ENCODE data around the gene AGXT2.
"Not testable (repeated sequence)": the region's sequence is repeated elsewhere in the genome, so short reads cannot be mapped to it uniquely, and the experiment has no call there.

The AGXT2 gene

GRCh38 chr5:35012365-35012764 lies 35.4 kb downstream of the AGXT2 start:
- DNase-seq: no peak

DNA sequence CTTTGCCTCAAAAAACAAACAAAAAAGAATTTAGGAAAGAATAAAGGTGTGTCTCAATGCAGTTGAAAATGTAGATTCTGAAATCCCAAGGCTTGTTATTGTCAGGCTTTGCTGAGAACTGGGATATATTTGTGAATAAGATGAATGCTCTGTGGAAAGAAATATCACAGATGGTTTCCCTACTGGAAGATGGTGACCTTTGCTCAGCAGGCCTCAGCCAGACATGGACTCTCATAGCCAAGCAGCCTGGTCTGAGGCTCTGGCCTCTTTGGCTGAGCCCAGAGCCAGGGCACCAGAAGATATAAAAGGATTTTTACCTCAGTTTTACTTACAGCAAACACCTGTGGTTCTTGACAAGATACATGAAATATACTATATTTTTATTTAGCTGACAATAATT lies 37.1 kb downstream of the AGXT2 start:
- DNase-seq: no peak

DNA sequence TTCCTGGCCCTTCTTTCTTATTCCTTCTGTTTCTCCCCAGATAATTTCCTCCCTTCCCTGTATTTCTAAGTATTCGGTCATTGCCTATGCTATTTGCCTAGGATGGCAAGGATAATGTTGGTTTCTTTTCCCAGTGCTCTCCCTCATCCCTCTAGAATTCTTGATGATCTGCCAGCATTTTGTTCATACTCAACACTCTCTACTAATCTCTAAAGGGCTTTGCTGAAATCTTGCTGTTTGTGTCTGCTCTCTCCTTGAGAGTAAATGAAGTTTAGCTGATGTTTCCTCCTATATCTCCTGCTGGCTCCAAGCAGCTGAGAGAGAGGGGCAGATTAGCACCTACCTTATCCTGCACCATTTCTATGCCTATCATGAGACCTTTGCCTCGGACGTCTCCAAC lies 38.1 kb downstream of the AGXT2 start:
- no peak for DNase-seq

DNA sequence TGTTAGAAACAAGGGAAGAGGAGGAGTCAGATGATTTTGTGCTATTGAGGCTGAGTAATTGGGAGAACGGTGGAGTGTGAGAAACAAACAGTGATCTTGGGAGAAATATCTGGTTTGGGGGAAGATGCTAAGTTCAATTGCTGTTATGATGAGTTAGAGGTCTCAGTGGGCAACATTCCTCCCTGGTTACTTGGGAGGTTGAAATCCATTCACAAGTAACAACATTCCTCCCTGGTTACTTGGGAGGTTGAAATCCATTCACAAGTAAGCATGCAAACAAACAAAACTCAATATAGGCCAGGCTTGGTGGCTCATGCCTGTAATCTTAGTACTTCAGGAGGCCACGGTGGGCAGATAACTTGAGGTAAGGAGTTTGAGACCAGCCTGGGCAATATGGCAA lies 38.7 kb downstream of the AGXT2 start:
- DNase-seq: no peak

- no peak for DNase-seq
Measured at GRCh38 chr5:35004771-35005170, 43.0 kb downstream of the AGXT2 start.

DNA sequence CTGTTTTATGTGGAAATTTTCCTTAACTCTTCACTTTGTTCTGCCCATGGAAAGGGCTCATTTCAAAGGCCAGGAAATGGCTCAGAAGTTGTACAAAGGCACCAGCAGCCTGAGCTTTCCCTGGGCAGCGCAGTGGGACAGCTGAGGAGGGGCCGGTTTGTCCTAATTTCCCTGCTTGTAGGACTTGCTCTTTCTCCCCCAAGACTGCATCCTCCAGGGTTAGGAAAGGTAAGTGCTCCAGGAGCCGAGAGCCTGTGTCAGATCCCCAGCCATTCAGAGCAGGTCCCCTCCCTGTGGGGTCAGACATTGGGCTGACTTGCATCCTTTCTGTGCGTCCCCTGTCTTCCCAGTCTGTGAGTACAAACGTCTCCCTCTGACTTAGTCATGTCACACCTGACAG lies 43.5 kb downstream of the AGXT2 start:
- DNase-seq: no peak

GRCh38 chr5:35003018-35003957 lies 44.5 kb downstream of the AGXT2 start:
- peak; percentile 30 for DNase-seq

DNA sequence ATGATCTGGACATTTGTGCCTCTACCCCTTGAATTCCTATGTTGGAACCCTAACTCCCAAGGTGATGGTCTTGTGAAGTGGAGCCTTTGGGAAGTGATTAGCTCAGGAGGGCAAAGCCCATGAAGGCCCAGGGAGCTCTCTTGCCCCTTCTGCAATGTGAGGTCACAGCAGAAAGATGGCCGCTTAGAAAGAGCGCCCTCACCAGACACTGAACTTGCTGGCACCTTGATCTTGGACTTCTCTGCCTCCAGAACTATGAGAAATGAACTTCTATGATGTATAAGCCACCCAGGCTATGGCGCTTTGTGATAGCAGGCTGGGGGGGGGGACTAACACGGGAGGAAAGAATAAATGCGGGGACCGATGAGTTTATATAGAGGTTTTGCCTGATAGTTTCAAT lies 45.3 kb downstream of the AGXT2 start:
- no peak for DNase-seq

DNA sequence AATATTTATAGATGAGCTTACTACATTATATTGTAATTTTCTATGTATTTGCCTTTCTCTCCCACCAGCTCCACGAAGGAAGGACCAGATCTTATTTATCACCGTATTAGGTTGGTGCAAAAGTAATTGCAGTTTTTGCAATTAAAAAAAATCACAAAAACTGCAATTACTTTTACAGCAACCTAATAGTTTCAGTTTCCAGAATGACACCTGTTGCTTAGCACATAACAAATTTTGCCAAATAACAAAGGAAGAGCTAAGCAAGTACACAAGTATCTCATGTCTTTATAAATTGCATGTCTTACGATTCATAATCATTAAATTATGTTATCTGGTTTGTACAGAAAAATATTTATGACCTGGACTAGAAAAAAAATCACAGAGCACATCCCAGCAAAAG lies 45.9 kb downstream of the AGXT2 start:
- DNase-seq: no peak

DNA sequence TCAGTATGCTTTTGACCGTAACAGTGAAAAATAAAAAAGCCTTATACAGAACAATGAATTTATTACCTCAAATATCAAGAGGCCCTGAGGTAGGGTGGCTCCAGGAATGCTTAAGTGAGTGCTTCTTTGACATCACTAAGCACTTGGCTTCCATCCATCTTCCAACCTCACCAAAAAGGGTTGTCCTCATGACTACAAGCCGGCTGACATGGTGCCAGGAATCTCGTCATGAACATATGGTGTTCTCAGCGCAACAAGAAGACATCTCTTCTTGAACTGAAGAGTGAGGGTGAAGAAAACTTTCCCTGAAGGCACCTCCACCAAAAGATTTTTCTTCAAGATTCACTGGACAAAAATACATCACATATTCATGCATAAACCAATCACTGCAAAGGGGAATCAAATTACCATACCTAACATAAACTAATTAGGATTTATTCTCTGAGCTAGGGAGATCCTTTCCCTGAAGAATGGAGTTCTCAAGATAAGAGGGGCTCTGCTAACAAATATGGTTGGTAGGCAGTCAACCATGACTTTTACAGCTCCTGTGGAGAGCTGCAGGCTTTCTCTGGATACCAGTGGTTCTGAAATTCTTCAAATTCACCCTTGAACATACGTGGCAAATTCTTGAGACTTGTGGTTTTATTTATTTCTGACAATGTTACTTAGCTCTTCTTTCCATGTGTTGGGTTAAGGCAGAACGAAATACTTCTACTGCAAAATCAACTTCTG lies 49.5 kb downstream of the AGXT2 start:
- DNase-seq: no peak

GRCh38 chr5:34996261-34996660 lies 51.5 kb downstream of the AGXT2 start:
- no peak for DNase-seq

DNA sequence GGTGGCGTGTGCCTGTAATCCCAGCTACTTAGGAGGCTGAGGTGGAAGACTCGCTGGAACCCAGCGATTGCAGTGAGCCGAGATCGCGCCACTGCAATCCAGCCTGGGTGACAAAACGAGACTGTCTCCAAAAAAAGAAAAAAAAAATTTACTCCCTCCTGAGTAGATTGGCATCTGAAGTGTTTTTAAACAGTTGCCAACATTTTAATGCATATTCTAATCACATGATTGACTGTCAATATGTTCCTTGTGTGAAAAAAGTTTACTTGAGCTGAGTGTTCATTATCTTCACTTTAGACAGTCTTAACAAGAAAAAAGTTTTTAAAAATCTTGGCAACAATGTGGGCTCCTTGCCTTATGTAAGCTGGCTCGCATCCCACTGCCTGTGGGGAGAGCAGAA lies 53.8 kb downstream of the AGXT2 start:
- DNase-seq: no peak

- no peak for DNase-seq
Measured at GRCh38 chr5:34991486-34992238, 56.1 kb downstream of the AGXT2 start.

GRCh38 chr5:34986965-34987364 lies 60.8 kb downstream of the AGXT2 start:
- no peak for DNase-seq

DNA sequence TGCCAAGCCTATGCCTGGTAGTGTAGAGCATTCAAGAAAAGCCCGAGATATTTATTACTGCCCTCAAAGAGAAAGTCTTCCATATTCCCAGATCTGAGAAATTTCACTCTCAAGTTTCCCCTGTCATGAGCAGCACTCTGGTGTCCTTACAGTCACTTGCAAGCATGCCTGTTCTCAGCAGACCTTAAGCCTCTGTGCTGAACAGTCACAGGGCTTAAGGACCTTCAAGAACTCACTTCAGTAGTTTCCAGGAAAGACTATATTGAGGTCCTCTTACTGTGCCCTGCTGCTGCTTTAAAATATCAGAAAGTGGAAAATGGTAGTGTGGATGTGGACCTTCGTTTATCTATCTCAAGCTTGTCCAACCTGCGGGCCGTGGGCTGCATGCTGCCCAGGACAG lies 64.9 kb downstream of the AGXT2 start:
- no peak for DNase-seq

DNA sequence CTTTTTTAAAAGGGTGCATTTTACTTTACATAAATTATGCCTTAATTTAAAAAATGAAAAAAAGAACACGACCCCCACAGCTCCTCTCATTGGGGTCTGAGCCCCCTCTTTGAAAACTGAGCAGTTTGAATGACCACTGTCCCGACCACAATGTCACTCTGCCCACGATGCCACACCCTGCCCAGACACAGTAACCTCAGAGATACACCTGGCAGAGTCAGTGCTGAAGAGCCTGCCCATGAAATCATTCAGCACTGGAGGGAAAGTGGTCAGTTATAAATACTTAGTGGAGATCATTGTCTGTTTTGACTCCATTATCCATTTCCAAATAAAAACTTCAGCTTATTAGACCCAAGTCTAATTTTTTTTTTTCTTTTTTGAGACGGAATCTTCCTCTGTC lies 69.1 kb downstream of the AGXT2 start:
- no peak for DNase-seq

DNA sequence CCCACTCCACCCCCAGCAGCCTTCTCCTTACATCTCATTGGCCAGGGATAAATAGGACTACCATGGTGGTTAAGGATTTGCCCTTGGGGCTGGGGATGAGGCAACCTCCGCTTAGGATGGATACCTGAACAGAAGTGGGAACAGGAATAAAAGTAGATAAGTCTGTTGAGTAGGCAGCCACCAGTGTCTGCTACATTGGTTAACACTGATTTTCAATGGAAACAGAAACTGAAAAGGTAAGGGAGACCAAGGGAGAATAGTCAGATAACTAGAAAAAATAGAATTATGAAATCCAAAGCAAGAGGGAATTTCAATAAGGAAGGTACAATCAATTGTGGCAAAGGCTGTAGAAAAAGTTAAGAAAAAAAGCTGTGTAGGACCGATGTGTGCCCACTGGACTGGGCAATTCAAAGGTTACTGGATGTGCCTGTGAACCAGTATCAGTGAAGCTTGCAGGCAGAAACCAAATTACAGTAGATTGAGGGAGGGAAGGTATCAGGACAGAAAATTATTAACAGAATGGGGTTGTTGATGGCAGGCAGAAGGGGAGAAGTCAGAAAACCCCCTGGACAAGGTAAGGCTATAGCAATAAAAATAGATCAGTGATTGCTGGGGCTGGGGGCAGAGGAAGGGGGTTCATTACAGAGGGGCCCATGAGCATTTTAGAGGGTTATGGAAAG lies 69.7 kb downstream of the AGXT2 start:
- DNase-seq: no peak

DNA sequence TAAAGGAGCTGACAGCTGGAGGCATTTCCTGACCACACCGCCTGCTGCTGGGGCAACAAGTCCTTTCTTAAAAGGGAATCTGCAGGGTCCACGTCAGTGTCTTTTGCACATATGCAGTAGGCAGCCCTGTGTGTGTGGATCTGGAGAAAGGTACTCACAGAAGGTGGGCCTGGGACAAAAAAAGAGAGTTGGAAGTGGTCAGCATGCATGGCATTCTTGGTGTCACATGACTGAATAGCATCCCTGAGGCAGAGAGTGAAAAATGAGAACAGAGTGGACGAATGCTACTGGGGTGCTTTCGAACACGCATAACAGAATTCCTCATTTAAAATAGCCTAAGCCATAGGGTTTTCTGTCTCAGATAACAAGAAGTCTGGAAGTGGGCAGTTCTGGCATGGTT lies 71.4 kb downstream of the AGXT2 start:
- DNase-seq: no peak

DNA sequence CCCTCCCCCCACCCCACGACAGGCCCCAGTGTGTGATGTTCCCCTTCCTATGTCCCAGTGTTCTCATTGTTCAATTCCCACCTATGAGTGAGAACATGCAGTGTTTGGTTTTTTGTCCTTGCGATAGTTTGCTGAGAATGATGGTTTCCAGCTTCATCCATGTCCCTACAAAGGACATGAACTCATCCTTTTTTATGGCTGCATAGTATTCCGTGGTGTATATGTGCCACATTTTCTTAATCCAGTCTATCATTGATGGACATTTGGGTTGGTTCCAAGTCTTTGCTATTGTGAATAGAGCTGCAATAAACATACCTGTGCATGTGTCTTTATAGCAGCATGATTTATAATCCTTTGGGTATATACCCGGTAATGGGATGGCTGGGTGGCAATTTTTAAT lies 76.1 kb downstream of the AGXT2 start:
- DNase-seq: not testable (repeated sequence)

- DNase-seq: no peak
Measured at GRCh38 chr5:34970552-34970951, 77.2 kb downstream of the AGXT2 start.

DNA sequence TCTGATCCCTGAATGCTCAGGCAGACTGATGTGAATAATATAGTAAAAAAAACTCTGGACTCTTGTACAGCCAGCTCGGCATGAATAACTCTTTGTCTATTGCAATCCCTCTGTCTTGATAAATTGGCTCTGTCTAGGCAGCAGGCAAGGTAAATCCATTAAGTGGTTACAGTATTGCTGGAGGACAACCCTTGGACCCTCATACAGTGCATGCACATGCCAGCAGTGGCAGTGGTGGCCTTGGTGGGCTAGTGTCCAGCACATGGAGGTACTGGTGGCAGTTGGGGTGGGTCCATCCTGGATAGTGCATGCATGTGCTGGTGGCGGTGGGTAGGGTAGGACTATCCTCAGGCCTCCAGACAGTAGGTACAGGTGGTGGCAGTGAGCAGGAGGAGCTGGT lies 79.5 kb downstream of the AGXT2 start:
- DNase-seq: no peak

- DNase-seq: no peak
Measured at GRCh38 chr5:34967540-34967939, 80.2 kb downstream of the AGXT2 start.

- no peak for DNase-seq
Measured at GRCh38 chr5:34959323-34959722, 88.4 kb downstream of the AGXT2 start.
